ENCODE results near the gene PRKRA. TPM values are rescaled to one million over a fixed set of nuclear protein-coding genes. Genes with fewer than 3 reads are reported as not detected.
A peak's percentile ranks its signal among the peaks of the same experiment; 100 is the strongest.

PRKRA gene
- total and polyA plus RNA-seq, 2 of the 13 experiments (the other 11 are each of a cell fraction or from before 2014, with no cell fraction given), result 53.1 to 74.7 TPM

- TF ChIP-seq ZNF646 (CRISPR knock-in tag; IDR thresholded peaks at IDR 0.05), result no peak
- no peak for TF ChIP-seq ZNF468 (CRISPR knock-in tag; IDR thresholded peaks at IDR 0.05)
- TF ChIP-seq ZBTB8A (CRISPR knock-in tag; IDR thresholded peaks at IDR 0.05; ENCODE audit: borderline replicate concordance, low read depth), result no peak
- TF ChIP-seq NFYB (CRISPR knock-in tag; IDR thresholded peaks at IDR 0.05), result peak; percentile 22; the same call in 1 of the 2 replicates
- TF ChIP-seq ZNF737 (CRISPR knock-in tag; IDR thresholded peaks at IDR 0.05; ENCODE audit: borderline replicate concordance), result no peak
- TF ChIP-seq CEBPG (CRISPR knock-in tag; IDR thresholded peaks at IDR 0.05), result peak; percentile 74
- TF ChIP-seq, protein P1, sequence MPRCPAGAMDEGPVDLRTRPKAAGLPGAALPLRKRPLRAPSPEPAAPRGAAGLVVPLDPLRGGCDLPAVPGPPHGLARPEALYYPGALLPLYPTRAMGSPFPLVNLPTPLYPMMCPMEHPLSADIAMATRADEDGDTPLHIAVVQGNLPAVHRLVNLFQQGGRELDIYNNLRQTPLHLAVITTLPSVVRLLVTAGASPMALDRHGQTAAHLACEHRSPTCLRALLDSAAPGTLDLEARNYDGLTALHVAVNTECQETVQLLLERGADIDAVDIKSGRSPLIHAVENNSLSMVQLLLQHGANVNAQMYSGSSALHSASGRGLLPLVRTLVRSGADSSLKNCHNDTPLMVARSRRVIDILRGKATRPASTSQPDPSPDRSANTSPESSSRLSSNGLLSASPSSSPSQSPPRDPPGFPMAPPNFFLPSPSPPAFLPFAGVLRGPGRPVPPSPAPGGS (CRISPR knock-in tag; IDR thresholded peaks at IDR 0.05), result 0 out of 2 replicates have a peak, but pooled peaks have one; percentile 46
- TF ChIP-seq ZNF33B (CRISPR knock-in tag; IDR thresholded peaks at IDR 0.05), result no peak
- TF ChIP-seq ZNF317 (CRISPR knock-in tag; IDR thresholded peaks at IDR 0.05), result no peak
- 0 out of 2 replicates have a peak, but pooled peaks have one; percentile 39 for TF ChIP-seq ZBED4 (CRISPR knock-in tag; IDR thresholded peaks at IDR 0.05; ENCODE audit: borderline replicate concordance)
- no peak for TF ChIP-seq MLX (CRISPR knock-in tag; IDR thresholded peaks at IDR 0.05)
- no peak for TF ChIP-seq ATF7-NPFF (CRISPR knock-in tag; IDR thresholded peaks at IDR 0.05; ENCODE audit: low read depth)
Observed at GRCh38 chr2:178414266-178415247, 36.4 kb downstream of the PRKRA start (continued).
